ENCODE results near the gene PUM2. TPM values are rescaled to one million over a fixed set of nuclear protein-coding genes. Genes with fewer than 3 reads are reported as not detected.
A peak's percentile ranks its signal among the peaks of the same experiment; 100 is the strongest.

Gene PUM2
- total RNA-seq, 6 experiments from 2014 or later: 60.3 to 69.0 (median 64.8) TPM

DNA sequence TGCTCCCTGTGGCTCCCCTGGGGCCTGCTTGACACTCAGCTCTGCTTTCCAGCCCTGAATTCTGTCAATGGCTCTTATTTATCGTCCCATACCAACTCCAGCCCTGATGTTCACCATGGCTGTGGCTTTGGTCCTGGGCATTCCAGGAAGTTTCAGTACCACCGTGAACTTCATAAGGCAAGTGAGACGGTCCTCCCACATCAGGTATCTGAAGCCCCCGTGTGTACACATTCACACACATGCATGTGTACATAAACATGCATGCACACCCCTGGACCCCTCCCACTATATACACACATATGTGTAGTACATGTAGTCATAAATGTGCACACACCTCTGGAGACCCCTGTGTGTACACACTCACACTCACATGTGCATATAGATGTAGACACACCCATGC lies 43.3 kb upstream of the PUM2 start:
- peaks cover 35% of the 10 kb centered on the region for H3K27me3 Mint-ChIP-seq (ENCODE audit: insufficient read depth)
- H3K9me3 Mint-ChIP-seq: no peaks in the 10 kb centered on the region
- H3K36me3 Mint-ChIP-seq (ENCODE audit: low read depth): no peaks in the 10 kb centered on the region
- H3K4me1 Mint-ChIP-seq (ENCODE audit: low read depth): peaks cover 18% of the 10 kb centered on the region
- no peak overlapping the region for H3K4me3 Mint-ChIP-seq
- H3K27ac Mint-ChIP-seq: no peak overlapping the region
- TF ChIP-seq, protein P1, sequence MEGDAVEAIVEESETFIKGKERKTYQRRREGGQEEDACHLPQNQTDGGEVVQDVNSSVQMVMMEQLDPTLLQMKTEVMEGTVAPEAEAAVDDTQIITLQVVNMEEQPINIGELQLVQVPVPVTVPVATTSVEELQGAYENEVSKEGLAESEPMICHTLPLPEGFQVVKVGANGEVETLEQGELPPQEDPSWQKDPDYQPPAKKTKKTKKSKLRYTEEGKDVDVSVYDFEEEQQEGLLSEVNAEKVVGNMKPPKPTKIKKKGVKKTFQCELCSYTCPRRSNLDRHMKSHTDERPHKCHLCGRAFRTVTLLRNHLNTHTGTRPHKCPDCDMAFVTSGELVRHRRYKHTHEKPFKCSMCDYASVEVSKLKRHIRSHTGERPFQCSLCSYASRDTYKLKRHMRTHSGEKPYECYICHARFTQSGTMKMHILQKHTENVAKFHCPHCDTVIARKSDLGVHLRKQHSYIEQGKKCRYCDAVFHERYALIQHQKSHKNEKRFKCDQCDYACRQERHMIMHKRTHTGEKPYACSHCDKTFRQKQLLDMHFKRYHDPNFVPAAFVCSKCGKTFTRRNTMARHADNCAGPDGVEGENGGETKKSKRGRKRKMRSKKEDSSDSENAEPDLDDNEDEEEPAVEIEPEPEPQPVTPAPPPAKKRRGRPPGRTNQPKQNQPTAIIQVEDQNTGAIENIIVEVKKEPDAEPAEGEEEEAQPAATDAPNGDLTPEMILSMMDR (IDR thresholded peaks at IDR 0.05): no peak
- no peak for DNase-seq

DNA sequence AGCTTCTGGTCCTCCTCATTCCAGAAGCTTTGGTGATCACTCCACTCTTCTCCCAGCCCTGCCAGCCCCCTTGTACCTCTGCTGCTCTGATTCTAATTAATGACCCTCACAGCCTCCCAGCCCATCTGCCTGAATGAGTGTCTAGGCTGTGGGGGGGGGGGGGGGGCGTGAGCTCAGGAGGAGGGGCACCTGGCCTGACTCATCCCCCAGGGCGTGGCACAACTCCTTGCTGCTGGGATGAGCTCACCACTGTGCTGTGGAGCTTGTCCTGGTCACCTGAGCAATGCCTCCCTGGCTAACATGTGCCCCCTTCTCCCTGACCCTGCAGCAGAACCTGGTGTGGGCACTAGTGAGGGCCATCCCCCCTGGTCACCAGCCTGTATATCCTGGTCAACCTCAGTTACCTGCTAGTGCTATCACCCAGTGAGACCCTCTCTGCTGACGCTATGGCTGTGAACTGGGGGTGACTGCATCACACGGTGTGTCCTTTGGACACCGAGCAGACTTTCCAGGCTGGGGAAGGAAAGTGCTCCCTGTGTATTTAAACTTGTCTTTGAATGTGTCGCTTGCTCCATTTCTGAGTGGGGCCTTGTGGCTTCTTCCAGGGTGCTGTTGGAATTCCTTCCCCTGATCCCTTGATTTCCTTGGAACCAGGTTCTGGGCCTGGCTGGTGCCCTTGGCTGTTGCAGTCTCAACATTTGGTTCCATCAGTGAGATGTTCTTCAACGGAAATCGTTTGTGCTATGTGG lies 41.5 kb upstream of the PUM2 start:
- no peaks in the 10 kb centered on the region for H3K9me3 Mint-ChIP-seq
- no peaks in the 10 kb centered on the region for H3K4me1 Mint-ChIP-seq (ENCODE audit: low read depth)
- no peak overlapping the region for H3K27ac Mint-ChIP-seq
- peak; percentile 16 for DNase-seq
- peaks cover 30% of the 10 kb centered on the region for H3K27me3 Mint-ChIP-seq (ENCODE audit: insufficient read depth)
- H3K4me3 Mint-ChIP-seq: no peak overlapping the region
- TF ChIP-seq, protein P1 (IDR thresholded peaks at IDR 0.05): no peak
- H3K36me3 Mint-ChIP-seq (ENCODE audit: low read depth): no peaks in the 10 kb centered on the region

DNA sequence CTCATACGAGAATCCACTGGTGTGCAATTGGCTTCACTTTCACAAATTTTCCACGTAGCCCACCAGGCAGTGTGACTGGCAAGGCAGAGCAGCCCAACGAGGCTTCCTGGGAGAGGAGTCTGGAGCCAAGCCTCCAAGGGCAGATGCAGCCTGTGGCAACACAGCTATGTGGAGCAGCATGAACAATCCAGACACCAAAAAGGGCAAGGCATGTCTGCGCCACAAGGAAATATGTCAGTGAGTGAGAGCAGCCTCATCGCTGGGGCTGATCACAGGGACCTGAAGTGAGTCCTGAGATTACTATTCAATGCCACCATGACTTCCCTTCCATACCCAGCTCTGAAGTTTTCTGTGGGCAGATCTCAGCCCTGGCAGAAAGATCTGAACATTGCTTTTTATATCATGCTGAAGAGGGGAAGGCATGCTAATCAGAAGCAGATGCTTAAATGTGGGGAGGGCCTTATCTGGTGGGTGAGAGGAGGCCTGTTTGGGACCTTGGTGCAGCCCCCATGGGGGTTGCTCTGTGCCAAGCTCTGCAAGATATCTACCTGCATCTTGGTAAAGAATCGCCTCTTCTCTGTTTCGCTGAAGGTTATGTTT lies 40.0 kb upstream of the PUM2 start:
- H3K36me3 Mint-ChIP-seq (ENCODE audit: low read depth): no peaks in the 10 kb centered on the region
- peaks cover 10% of the 10 kb centered on the region for H3K4me1 Mint-ChIP-seq (ENCODE audit: low read depth)

DNA sequence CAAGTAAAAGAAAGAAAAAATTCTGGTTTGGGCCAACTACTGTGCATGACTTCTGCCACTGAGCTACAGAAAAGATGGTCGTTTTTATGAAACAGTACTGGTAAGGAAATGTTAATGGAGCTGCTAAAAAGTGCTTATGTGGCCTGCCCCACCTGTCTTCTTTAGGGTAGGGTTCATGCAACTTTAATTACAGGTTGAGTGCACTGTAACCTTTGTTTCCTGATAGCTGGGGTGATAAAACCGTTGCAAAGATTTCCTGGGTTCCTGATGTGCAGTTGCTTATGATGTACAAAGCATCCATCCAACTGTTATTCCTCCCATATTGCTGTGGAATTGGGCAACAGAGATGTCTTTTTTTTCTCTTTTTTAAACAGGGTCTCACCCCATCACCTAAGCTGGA lies 34.3 kb upstream of the PUM2 start:
- Mint-ChIP-seq H3K27me3 (ENCODE audit: insufficient read depth) (peaks cover 6% of the 10 kb centered on the region), H3K27ac (no peak overlapping the region), H3K9me3 (no peaks in the 10 kb centered on the region), H3K4me3 (no peak overlapping the region), H3K4me1 (ENCODE audit: low read depth) (peaks cover 34% of the 10 kb centered on the region), H3K36me3 (ENCODE audit: low read depth) (no peaks in the 10 kb centered on the region)
- no peak for DNase-seq
- TF ChIP-seq, protein P1 (IDR thresholded peaks at IDR 0.05): no peak

More for the DNA sequence above, 40.0 kb upstream of the PUM2 start:
- H3K27ac Mint-ChIP-seq: no peak overlapping the region
- no peak for DNase-seq
- no peaks in the 10 kb centered on the region for H3K9me3 Mint-ChIP-seq
- H3K4me3 Mint-ChIP-seq: no peak overlapping the region
- peaks cover 29% of the 10 kb centered on the region for H3K27me3 Mint-ChIP-seq (ENCODE audit: insufficient read depth)
- TF ChIP-seq, protein P1 (IDR thresholded peaks at IDR 0.05): no peak

DNA sequence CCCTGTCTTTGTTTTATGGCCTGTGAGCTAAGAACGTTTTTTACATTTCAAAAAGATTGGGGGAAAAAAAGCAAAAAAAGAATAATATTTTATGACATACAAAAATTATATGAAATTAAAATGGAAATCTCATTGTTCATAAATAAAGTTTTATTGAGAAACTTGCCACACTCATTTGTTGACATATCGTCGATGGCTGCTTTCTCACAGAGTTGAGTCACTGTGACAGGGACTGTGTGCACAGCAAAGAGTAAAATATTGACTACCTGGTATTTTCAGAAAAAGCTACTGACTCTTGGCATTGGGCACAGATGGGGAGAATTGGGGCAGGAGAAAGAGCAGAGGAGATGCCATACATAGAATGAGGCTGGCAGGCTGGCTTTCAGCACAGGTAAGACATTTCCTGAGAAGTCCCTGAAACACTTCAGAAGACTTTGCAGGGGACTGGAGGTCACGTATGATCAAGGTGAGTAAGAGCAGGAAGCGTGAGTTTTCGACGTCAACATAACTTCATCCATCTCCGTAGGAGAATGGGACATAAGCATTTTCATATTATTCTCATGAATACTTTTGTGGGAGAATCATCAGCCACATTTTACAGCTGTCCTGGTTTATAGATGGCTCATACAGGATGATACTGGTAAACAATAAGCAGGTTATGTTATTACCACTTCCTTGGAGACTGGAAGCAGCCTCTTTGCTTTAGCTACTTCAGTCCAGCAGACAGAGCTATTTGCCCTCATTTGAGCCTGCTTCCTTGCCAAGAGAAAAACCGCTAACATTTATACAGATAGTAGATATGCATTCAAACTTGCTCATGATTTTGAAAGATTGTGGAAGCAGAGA lies 32.5 kb upstream of the PUM2 start:
- peak; percentile 83 for DNase-seq
- Mint-ChIP-seq H3K4me1 (ENCODE audit: low read depth) (peaks cover 48% of the 10 kb centered on the region), H3K27ac (peak overlapping the region; percentile 35; the same call in 1 of the 2 replicates), H3K9me3 (no peaks in the 10 kb centered on the region), H3K27me3 (ENCODE audit: insufficient read depth) (peaks cover 6% of the 10 kb centered on the region), H3K4me3 (peak overlapping the region; percentile 6; the same call in 1 of the 2 replicates), H3K36me3 (ENCODE audit: low read depth) (no peaks in the 10 kb centered on the region)
- TF ChIP-seq, protein P1 (IDR thresholded peaks at IDR 0.05): no peak
